Right lobe of liver (tissue), 6 donors: ENCODE measurements around the gene MC3R. TPM values are rescaled to one million over a fixed set of nuclear protein-coding genes. Genes with fewer than 3 reads are reported as not detected.

Experiments
- ATAC-seq, 4 donors: fragments of 200-7000 bp; cut with Tn5 transposase; one replicate each; pipeline ENCODE4 v1.9.1; 2020; ENCODE audit warnings: mild to moderate bottlenecking in 4 of 4, moderate library complexity in 4 of 4
- DNase-seq, 3 donors: peaks; one replicate each; pipeline ENCODE4 v3.0.0-alpha.2; 2020
- H3K27ac ChIP-seq, 3 donors: fragments of 200-600 bp; one replicate each; pipeline ENCODE4 v1.8.0; 2022
- H3K27me3 ChIP-seq, 2 donors: fragments of 200-600 bp; one replicate each; pipeline ENCODE4 v1.8.0; 2022
- H3K36me3 ChIP-seq, 4 donors: fragments of 200-600 bp; sonication (generic) in 1 of 4; one replicate each; pipeline versions ENCODE4 v1.5.1 to v1.8.0; 2017 to 2022; ENCODE audit warnings: control low read depth in 1 of 4
- H3K4me1 ChIP-seq, 4 donors: fragments of 200-600 bp; sonication (generic) in 1 of 4; one replicate each; pipeline versions ENCODE4 v1.5.1 to v1.8.0; 2017 to 2022; ENCODE audit warnings: control low read depth in 1 of 4
- H3K4me3 ChIP-seq, 3 donors: fragments of 200-600 bp; one replicate each; pipeline ENCODE4 v1.8.0; 2022
- H3K9me3 ChIP-seq, 4 donors: fragments of 200-600 bp; sonication (generic) in 1 of 4; one replicate each; pipeline versions ENCODE4 v1.5.1 to v1.8.0; 2017 to 2022; ENCODE audit warnings: control low read depth in 1 of 4
- CTCF ChIP-seq, 4 donors: fragments of 200-600 bp in 3 of 4; fragments of 450-650 bp in 1 of 4; IDR thresholded peaks; one replicate each; pipeline versions ENCODE4 v1.5.1 to v1.8.0; 2016 to 2022; ENCODE audit warnings: antibody characterized with exemption in 4 of 4, mild to moderate bottlenecking in 2 of 4
- POLR2A ChIP-seq: fragments of 450-650 bp; IDR thresholded peaks from one replicate; pipeline ENCODE4 v1.6.1; 2017; ENCODE audit warnings: antibody characterized with exemption, mild to moderate bottlenecking
- WGBS: methylation state at CpG from one replicate; pipeline ENCODE4 v1.1.6; 2018; ENCODE audit warnings: low coverage, low lambda C conversion rate; ENCODE audit not compliant: insufficient coverage; ENCODE audit errors: missing lambda C conversion rate; 5-methylcytosine and 5-hydroxymethylcytosine counted together
- intact Hi-C, 2 donors: fragments of 100-400 bp; cut with DNase I; formaldehyde crosslinking; loops; one replicate each; pipeline versions ENCODE4 v1.11.2 to v1.14.1; 2022
- total RNA-seq, 6 experiments: library from RNA; depleted of rRNA in 2 of 6; stranded (reverse); fragments of >200 nt in 2 of 6; fragmentation: NEBNext Ultra II Directional in 3 of 6; extraction: Animal tissue kit (Norgen Biotek cat#: 25700) in 3 of 6; gene quantifications; one replicate each; pipeline versions ENCODE4 v1.1.0 to v1.2.4, GENCODE V29; 2016 to 2023
- donor health status: DM: no; HTN: yes; CAD: no.
- donor health status: DM: no; HTN: no; CAD: no.
- donor health status: DM: no; HTN: no; CAD: no.
- donor health status: DM: no; HTN: yes; CAD: no.
- donor health status: DM: no; HTN: yes; CAD: no.

MC3R gene
- total RNA-seq, 6 experiments from 2014 or later, result not detected

GRCh38 chr20:56223352-56223751 is 25.2 kb upstream of the MC3R start:
- intact Hi-C loops, result no loop called here
- DNase-seq (no peak), ATAC-seq (no peak)
- Histone ChIP-seq H3K9me3 (no peaks in the 10 kb centered on the region), H3K27ac (no peak overlapping the region), H3K4me3 (no peak overlapping the region), H3K27me3 (no peaks in the 10 kb centered on the region), H3K36me3 (no peaks in the 10 kb centered on the region), H3K4me1 (no peaks in the 10 kb centered on the region)
- whole genome bisulfite sequencing, result 56% methylated on average over 7 of the region's 7 CpGs
- TF ChIP-seq POLR2A (no peak), CTCF (IDR thresholded peaks at IDR 0.05) (no peak)

GRCh38 chr20:56228021-56228420 is 20.5 kb upstream of the MC3R start:
- Histone ChIP-seq H3K36me3 (no peaks in the 10 kb centered on the region), H3K4me1 (no peaks in the 10 kb centered on the region), H3K27ac (no peak overlapping the region), H3K27me3 (no peaks in the 10 kb centered on the region), H3K9me3 (no peaks in the 10 kb centered on the region), H3K4me3 (no peak overlapping the region)
- WGBS, result 52% methylated on average over 3 of the region's 3 CpGs
- no peak for ATAC-seq
- intact Hi-C loops, result no loop called here
- no peak for TF ChIP-seq CTCF (IDR thresholded peaks at IDR 0.05)
- no peak for TF ChIP-seq POLR2A
- DNase-seq, result no peak

GRCh38 chr20:56229812-56230211 is 18.7 kb upstream of the MC3R start:
- no peaks in the 10 kb centered on the region for H3K27me3 ChIP-seq
- H3K4me1 ChIP-seq, result no peaks in the 10 kb centered on the region
- no peak overlapping the region for H3K4me3 ChIP-seq
- intact Hi-C loops, result no loop called here
- DNase-seq, result no peak
- no peaks in the 10 kb centered on the region for H3K9me3 ChIP-seq
- no peak overlapping the region for H3K27ac ChIP-seq
- ATAC-seq, result no peak
- no peak for TF ChIP-seq POLR2A
- TF ChIP-seq CTCF (IDR thresholded peaks at IDR 0.05), result no peak
- H3K36me3 ChIP-seq, result no peaks in the 10 kb centered on the region

- no peaks in the 10 kb centered on the region for H3K27me3 ChIP-seq
- no peak for ATAC-seq
- H3K9me3 ChIP-seq, result peaks cover 0 to 4% (median 0%) of the 10 kb centered on the region in 4 donors
- H3K4me3 ChIP-seq, result no peak overlapping the region
- H3K36me3 ChIP-seq, result no peaks in the 10 kb centered on the region
- no peaks in the 10 kb centered on the region for H3K4me1 ChIP-seq
- no peak for TF ChIP-seq CTCF (IDR thresholded peaks at IDR 0.05)
- TF ChIP-seq POLR2A, result no peak
- H3K27ac ChIP-seq, result no peak overlapping the region
- no peak for DNase-seq
- 49% methylated on average over 3 of the region's 3 CpGs for WGBS
- intact Hi-C loops, result no loop called here
These were observed 14.4 kb upstream of the MC3R start for GRCh38 chr20:56234110-56234509.

GRCh38 chr20:56237335-56237734 is 11.2 kb upstream of the MC3R start:
- no peaks in the 10 kb centered on the region for H3K36me3 ChIP-seq
- no peak overlapping the region for H3K27ac ChIP-seq
- peaks cover 0 to 4% (median 0%) of the 10 kb centered on the region in 4 donors for H3K9me3 ChIP-seq
- H3K4me3 ChIP-seq, result no peak overlapping the region
- ATAC-seq, result no peak
- no peak for DNase-seq
- H3K27me3 ChIP-seq, result no peaks in the 10 kb centered on the region
- TF ChIP-seq CTCF (IDR thresholded peaks at IDR 0.05) (no peak), POLR2A (no peak)
- H3K4me1 ChIP-seq, result no peaks in the 10 kb centered on the region
- intact Hi-C loops, result no loop called here
